Measurements from ENCODE around the gene TUBA4A. TPM values are rescaled to one million over a fixed set of nuclear protein-coding genes. Genes with fewer than 3 reads are reported as not detected.

The TUBA4A gene
- total RNA-seq (2014; rRNA removed; shearing (Covaris generic)) = 32.9 and 39.4 TPM in 2 replicates
- polyA plus RNA-seq (2014; cell fraction: nucleus; rRNA removed) = 58.2 and 78.0 TPM in 2 replicates

DNA sequence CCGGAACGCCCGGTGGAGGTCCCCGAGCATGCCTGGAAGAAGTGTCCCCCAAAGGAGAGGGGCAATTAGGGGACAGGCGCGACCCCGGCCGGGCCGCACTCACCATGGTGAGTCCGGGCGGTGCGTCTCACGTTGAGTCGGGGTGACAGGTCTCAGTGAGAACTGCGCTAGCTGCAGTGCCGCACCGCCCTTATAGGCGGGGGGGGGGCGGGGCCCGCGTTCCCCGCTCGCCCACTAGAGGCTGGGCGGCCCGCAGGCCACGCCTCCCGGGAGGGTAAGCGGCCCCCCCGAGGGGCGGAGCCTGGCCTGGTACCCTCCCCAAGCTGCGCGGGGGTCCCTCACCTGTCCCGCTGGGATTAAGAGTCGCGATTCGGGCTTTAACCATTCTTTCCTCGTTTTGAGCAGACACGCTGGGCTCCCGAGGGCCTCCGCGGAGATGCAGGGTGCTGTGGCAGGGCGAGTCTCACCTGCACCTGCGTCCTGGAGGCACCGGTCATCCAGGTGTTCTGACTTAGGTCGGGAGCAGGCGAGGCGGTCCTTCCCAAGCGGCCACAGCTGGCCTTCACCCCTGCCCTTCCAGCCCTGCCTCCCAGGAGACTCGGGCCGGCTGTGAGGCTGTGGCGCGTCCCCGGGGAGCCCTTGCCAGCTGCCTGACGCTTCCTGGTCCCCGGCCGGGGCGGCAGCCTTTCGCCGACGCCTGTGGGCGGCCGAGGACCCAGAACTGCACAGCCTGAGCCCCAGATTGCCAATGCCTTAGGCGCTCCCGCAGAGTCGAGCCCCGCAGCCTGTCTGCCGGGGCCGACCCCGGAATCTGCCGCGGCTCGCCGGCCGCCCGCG, at the start of gene TUBA4A:
Gene TUBA4A, minus strand, starts transcription at position 166 of the 837 bp plus-strand sequence. Its CDS starts 60 bp downstream, at position 106.
- peak; percentile 78 for DNase-seq (ENCODE audit: extremely low read depth, low read depth)

DNA sequence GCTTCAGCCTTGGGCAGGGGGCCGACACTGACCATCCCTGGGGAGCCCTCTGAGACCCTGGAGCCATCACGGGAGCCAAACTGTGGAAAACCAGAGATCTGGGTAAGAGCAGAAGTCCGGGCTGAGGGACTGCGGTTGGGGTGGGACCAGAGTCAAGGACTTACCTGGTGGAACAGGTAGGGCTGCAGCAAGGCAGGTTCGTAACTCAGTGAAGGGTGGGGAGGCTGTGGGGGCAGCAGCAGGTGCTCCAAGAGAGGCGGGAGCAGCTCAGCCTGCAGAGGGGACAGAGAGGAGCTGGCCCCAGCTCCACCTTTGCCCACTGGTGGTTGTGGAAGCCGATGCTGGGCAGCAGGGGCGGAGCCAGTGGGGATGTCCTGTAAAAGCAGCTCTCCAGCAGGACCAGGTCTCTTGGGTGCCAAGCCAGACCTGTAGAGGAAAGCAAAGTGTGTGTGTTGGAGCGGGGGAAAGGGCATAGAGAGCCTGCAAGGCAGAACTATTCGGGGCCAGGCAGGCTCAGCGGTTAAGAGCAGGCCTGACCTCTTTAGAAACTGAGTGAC, 48.8 kb upstream of the TUBA4A start:
- DNase-seq (ENCODE audit: extremely low read depth, low read depth) = no peak

DNA sequence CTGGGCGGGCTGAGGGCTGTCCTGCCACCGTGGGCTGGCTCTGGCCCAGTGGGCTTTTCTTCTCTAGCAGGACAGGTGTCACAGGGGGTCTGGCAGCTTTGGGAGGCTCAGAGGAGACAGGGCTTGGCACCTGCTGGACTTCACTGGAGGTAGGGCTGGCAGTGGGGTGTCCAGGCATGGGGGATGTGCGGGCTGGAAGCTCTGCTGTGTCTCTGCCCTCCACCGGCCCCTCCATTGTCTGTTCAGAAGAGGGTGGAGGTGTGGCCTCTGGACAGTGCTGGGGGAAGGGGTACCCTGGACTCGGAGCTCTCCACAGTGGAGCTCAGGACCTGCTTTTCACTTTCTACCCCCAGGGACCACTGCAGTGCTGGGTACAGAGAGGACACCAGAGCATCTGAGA, 46.3 kb upstream of the TUBA4A start:
- no peak for DNase-seq (ENCODE audit: extremely low read depth, low read depth)

DNA sequence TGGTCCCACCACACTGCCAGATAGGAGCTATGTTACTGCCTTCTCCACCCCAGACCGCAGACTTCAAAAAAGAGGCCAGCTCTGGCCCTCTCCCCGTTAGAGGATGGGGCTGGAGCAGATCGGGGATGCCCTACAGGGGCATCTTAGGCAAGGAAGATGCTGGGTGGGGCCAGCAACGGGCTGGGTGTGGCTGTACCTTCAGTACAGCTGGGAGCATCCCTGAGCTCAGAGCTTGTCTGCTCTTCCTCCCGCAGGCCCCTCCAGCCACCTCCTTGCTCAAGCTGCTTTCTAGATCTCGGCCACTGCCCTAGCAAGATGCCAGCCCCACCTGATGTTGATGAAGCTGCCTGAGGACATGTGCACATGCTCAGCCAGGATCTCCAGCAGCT, 45.6 kb upstream of the TUBA4A start:
- DNase-seq (ENCODE audit: extremely low read depth, low read depth) = no peak

DNA sequence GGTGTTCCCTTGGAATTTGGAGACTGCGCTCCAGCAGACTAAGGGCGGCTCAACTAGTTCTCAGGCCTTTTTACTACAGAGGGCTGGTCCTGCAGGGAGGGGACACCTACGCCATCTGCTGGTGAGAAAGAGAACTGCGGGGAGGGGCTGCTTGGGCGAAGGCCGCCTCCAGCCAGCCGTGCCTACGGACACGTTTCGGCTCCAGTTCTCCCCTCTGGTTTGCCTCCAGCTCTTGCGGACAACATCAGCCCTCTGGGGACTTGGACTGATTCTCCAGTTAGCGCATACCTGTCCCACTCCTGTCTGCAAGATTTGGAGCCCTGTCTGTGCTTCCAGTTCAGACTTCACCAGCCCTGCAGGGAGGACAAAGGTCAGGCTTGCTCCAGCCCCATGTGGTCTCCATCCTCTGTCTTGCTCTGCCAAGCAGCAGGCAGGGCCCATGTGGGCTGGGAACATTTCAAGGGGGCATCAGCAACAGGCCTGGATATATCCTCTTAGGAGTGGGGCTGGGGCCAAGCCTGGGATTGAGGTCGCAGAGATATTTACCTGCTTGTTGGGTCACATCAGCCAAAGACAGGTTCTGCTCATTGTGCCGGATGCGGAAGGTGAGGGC, 45.1 kb upstream of the TUBA4A start:
- peak; percentile 72 for DNase-seq (ENCODE audit: extremely low read depth, low read depth)

DNA sequence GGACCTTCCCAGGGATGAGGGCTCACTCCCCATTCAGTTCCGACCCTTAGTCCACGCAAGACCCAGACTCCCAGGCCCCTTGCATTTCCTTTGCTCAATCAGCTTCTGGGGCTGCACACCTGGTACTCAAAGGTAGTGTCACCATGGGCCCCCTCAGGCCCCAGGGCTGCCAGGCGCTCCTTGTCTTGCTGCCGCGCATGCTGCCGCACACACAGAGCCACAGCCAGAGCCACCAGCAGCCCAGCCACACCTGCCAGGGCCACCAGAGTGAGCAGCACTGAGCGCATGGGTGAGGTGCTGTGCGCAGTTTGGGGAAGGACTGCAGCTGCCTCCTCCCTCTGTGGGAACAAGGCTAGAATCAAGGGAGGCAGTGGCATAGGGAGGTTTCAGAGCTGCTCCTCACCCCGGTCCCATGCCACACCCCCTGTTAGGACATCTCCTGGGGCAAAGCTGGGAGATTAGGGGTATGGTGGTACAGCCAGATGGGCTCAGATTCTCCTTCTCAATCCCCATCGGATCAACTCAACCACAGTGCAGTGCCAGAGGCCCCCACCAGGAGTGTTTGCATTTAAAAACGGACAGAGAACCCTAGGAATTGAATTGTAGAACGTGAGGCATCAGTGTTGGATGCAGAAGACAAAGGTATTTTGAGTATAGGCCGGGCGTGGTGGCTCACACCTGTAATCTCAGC, 44.2 kb upstream of the TUBA4A start:
- no peak for DNase-seq (ENCODE audit: extremely low read depth, low read depth)

DNA sequence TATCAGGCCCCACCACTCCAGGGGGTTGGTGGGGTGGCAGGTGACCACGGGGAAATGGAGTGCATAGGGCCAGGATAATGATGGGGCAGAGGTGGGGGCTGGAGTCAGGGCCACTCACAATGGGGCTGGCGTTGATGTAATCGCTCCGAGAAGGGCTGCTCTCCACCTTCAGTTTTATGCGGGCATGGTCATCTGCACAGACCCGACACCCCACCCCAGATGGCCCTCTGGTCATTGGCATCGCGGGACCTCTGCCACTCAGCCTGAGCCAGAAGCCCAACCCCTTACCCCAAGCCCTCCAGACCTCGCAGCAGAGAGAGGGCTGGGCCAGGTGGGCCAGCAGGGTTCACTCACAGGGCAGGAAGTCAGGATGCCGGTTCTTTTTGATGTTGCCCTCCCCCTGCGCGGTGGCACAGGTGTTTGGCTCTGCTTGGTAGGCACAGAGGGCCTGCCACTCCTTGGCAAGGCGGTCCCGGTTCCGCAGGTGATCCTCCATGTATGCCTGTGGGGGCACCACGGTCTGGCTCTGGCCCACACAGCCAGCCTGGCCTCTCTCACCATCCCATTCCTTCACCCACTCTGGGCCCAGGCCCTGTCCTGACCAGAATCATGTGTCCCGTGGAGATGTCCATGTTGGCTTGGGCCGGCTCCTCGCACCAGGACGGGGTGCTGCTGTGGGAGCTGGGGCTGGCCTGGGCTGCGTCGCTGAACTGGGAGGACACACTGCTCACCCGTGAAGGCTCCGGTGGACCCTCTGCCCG, 43.1 kb upstream of the TUBA4A start:
- no peak for DNase-seq (ENCODE audit: extremely low read depth, low read depth)

DNA sequence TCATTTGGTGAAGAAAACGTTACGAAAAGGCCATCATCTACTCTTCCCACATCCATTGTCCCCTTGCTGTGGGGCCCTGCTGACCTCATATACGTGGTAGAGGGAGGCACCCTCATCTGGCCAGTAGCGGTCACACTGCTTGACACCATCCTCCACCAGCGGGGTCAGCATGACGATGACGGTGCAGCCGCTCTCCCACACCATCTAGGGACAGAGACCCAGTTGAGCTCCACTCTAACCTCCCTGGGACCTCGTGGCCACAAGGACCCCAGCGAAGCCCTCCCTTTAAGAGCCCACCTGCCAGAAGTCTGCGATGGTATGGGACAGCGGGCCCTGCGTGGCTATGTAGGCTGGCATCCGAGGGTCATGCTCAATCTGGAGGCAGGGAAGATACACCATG, 42.4 kb upstream of the TUBA4A start:
- no peak for DNase-seq (ENCODE audit: extremely low read depth, low read depth)

DNA sequence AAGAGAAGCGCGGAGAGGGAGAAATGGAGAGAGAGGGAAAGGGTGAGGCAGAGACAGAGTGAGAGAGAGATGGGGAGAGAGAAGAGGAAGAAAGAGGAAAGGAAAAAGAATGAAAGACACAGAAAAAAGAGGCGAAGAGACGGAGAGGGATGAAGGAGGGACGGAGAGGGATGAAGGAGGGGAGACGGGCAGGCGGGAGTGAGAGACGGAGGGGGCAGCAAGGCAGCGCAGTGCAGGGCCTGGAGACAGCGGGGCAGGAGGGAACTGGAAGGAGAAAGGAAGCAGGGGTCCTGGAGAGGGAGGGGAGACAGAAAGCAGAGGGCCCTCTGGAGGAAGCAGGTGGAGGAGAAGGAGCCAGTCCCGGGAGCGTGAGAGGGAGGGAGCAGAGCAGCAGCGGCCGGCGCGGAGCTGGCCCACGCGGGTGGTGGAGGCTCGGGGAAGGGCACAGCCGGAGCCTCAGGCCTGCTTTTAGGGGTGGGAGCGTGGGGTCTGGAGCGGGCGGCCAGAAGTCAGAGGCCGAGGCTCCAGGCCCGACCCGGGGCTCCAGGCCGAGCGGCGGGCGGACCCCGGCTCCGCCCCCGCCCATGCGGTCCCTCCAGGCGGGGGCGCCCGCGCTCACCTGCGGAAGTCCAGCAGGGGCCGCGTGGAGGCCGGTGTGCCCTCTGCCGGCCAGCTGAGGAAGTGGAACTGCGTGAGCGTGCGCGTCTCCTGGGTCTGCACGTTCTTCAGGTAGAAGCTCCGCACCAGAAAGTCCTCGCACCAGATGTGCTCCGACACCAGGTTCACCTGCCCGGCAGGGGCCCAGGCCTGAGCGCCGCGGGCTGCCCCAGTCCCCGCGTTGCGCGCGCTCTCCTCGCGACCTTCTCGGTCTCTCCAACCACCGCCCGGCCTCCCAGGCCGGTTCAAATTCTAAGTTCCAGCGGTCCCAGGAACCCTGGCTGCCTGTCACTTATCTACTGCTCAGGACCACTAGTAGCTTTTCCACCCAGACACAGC, 40.9 kb upstream of the TUBA4A start:
- peak; percentile 77 for DNase-seq (ENCODE audit: extremely low read depth, low read depth)

DNA sequence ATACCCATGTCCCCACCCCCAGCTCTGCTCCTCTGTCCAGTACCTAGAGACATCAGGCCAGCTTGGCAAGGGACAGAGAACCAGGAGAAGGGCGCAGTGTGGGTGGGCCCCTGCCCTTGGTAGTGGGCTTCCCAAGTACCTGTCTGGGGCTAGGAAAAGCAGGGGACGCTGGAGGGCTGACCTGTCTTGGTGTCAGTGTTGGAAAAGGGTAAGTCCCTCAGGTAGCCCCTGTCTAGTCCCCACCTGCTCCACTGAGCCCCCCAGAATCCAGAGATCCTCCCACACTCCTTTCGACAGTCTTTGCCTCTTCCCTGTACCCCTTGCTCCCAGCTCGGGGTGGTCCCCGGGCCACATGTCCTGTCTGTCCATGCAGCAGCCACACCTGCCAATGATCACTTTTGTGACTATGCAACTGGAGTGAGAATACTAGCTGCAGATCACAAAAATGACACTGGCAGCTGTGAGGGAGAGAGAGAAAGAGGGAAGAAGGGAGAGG, 40.1 kb upstream of the TUBA4A start:
- DNase-seq (ENCODE audit: extremely low read depth, low read depth) = no peak

DNA sequence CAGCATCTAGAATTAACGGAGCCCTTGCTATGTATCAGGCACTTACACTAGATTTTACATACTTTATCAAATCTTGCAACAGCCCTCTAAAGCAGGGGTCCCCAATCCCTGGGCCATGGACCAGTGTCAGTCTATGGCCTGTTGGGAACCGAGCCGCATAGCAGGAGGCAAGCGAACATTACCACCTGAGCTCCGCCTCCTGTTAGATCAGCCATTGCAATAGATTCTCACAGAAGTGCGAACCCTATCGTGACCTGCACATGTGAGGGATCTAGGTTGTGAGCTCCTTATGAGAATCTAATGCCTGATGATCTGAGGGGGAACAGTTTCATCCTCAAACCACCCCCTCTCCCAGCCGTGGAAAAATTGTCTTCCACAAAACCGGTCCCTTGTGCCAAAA, 38.9 kb upstream of the TUBA4A start:
- DNase-seq (ENCODE audit: extremely low read depth, low read depth) = no peak

DNA sequence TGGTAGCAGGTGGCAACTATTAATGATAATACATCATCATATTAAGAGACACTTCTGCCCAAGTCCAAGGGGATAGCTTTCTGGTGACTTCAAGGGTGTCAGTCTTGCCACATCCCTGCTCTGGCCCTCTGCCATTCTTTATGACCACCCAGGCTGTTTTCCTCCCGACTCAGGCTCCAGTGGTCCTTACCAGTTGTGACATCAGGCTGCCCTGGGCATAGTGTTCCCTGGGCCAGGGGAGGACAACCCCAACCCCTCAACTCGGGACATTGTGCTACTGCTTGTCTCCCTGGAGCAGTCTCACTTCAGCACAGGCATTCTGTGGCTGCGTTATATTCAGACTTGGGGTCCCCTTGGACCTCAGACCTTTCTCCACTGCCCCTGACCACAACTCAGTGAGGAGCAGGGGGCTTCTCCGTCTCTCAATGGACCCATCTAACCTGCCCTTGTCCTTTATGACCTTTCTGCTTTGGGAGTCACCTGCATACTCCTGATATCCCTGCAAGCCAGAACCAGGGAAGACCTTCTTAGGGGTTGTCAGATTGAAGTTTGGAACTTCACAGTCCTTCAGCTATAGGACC, 38.3 kb upstream of the TUBA4A start:
- DNase-seq (ENCODE audit: extremely low read depth, low read depth) = no peak

DNA sequence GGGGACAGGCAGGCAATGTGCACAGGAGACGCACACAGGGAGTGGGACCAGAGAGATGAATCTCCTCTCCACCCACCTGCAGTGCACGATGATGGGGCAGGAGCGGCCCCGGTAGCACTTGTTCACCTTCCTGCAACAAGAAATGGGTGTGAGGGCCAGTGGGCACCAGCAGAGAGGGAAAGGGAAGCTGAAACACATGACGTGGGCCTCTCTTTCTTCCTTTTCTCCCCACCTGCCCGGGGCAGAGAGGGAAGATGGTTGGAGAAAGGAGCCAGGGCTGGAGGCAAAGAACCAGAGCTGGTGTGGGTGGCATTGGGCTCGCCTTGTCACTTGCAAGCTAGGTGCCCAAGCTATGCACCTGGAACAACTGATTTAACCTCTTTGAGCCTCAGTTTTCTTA, 37.7 kb upstream of the TUBA4A start:
- no peak for DNase-seq (ENCODE audit: extremely low read depth, low read depth)

DNA sequence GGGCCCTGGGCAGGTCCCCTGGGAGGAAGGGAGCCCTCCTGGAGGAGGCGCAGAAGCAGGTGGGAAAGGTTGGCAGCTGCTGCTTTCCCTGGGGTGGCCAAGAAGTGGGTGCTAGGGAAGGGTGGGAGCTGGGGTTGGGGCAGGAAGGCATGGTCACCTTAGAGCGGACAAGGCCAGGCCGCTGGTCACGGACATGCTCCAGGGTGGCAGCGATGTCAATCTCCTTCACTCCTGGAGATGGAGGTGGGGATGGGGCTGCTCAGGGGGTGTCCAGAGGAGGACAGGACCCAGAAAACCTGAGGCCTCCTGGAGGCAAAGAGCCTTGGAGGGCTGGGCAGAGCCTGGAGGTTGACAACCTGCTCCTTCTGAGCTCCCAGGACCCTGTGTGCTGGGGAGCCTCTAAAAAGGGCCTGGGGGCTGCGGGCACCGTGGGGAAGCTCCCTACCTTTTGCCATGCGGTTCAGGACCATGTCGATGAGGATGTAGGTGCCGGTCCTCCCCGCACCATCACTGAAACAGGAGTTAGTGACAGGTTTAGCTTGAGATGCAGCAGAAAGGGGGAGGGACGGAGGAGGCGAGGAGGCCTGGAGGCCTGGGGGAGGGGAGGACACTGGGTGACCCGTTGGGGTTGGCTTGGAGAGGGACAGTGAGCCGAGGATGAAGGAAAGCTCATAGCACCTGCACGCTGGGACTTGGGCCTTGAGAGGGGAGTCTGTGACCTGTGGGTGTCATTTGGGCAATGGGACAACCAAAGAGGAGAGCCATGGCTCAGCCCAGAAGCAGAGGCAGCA, 36.9 kb upstream of the TUBA4A start:
- no peak for DNase-seq (ENCODE audit: extremely low read depth, low read depth)

DNA sequence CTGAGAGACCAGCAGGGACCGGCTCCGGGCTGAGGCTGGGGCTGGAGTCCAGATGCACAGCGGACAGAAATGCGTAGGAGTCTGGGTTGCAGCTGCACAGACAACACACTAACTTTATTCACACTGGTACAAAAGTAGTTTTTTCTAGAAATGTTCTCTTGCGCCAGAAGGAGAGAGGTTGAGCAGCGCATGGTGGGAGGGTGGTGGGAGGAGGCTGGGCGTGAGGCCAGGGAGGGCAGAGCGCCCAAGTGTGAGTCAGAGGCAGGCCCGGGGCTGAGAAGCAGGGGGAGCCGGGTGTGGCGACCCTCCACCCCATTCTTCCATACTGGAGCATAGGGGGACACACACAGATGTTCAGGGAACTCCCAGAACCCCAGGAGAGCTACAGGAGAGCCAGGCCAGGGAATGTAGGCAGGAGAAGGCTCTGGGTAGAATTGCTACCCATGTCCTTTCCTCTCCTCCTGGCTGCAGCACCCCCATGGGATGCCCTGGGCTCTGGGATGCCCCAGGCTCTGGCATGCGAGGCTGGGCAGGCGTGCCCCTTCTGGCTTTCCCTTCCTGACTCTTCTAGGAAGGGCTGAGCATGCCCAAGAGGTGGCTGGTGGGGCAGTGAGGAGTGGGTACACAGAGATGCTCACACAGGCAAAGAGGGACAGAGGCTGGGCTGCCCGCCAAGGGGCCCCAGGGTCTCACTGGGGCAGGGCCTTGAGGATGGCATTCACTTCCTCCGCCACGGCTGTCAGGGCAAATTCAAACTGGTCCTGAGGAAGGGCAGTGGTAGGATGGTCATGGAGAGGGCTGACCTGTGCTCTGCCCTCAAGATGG, 36.0 kb upstream of the TUBA4A start:
- DNase-seq (ENCODE audit: extremely low read depth, low read depth) = no peak

DNA sequence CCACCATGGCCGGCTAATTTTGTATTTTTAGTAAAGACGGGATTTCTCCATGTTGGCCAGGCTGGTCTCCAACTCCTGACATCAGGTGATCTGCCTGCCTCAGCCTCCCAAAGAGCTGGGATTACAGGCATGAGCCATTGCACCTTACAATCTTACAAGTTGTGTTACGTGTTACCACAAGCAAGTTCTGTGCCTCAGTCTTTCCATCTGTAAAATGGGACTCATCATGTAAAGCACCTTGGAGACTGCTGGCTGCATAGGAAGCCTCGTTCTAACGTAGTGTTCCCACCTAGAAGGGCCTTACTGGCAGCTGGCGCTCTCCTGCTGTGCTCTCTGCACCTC, 35.4 kb upstream of the TUBA4A start:
- no peak for DNase-seq (ENCODE audit: extremely low read depth, low read depth)

DNA sequence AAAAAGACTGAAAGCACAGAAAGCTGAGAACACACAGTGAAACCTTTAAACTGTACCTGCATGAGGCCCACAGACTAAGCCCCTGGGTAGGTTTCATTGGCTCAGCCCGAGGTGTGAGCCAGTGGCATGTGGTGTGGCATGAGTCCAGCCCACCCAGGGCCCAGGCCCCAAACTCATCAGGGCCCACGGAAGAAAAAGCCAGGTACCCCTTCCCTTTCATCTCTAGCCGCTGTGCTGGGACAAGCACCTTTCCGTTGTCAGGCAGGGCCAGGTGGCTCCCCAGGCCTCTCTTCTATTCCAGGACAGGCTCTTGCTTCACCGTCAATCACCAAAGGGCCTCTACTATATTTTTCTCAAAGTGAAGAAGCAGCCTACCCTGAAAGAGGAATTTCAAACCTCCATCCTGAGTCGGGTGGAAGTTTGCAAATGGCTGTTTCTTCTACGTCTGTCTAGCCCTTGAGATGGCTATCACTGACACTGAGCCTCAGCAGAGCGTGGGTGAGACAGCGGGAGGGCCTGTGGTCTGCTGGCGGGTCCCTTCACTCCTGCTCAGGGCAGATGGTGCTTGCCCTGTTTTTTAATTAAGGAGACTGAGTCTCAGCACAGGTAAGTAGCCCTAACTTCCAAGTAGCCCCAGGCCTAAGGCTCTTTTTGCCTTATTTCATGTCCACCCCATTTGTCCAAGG, 34.0 kb upstream of the TUBA4A start:
- no peak for DNase-seq (ENCODE audit: extremely low read depth, low read depth)

All from NCI-H460 (cell line).